CD14-positive monocyte (primary cell): ENCODE results near the gene MEX3C. TPM values are rescaled to one million over a fixed set of nuclear protein-coding genes. Genes with fewer than 3 reads are reported as not detected.

Source experiments
- DNase-seq, 3 donors: peaks; one replicate each; pipeline ENCODE4 v3.0.0-alpha.2; 2011 to 2022
- H2AFZ ChIP-seq: 2 replicates; pipeline ENCODE4 v1.6.0; 2012; ENCODE audit warnings: mild to moderate bottlenecking, low read depth, low read length, inconsistent platforms; ENCODE audit not compliant: insufficient read depth, poor library complexity, severe bottlenecking
- H3K27ac ChIP-seq, 2 donors: 1 replicate in 1 of 2; 2 replicates in 1 of 2; pipeline ENCODE4 v1.5.1; 2012 to 2013; ENCODE audit warnings: low read length in 2 of 2, control low read depth in 1 of 2, inconsistent platforms in 1 of 2, low read depth in 1 of 2, mild to moderate bottlenecking in 1 of 2
- H3K27me3 ChIP-seq, 2 donors: one replicate each; pipeline versions ENCODE4 v1.6.0 to v1.6.1; 2011 to 2013; ENCODE audit warnings: low read length in 2 of 2; ENCODE audit not compliant: control insufficient read depth in 2 of 2, insufficient read depth in 2 of 2
- H3K36me3 ChIP-seq, 2 donors: replicated peaks in 1 of 2; 1 replicate in 1 of 2; 2 replicates in 1 of 2; pipeline versions ENCODE4 v1.5.1 to v1.6.1; 2012 to 2013; ENCODE audit warnings: low read length in 2 of 2, control low read depth in 1 of 2, inconsistent platforms in 1 of 2, mild to moderate bottlenecking in 1 of 2; ENCODE audit not compliant: insufficient read depth in 2 of 2, control insufficient read depth in 1 of 2
- H3K4me1 ChIP-seq, 2 donors: 1 replicate in 1 of 2; 2 replicates in 1 of 2; pipeline versions ENCODE4 v1.5.1 to v1.6.1; 2012 to 2013; ENCODE audit warnings: low read length in 2 of 2, control low read depth in 1 of 2, inconsistent platforms in 1 of 2, mild to moderate bottlenecking in 1 of 2, moderate library complexity in 1 of 2; ENCODE audit not compliant: insufficient read depth in 2 of 2, control insufficient read depth in 1 of 2
- H3K4me2 ChIP-seq: replicated peaks from 2 replicates; pipeline ENCODE3; 2012; ENCODE audit warnings: low read length, moderate library complexity, mild to moderate bottlenecking; ENCODE audit not compliant: poor library complexity, severe bottlenecking; ENCODE audit errors: extremely low read depth
- H3K4me3 ChIP-seq, 3 experiments: fragments of 200-600 bp in 1 of 3; sonication (generic) in 1 of 3; replicated peaks in 1 of 3; 1 replicate in 2 of 3; 2 replicates in 1 of 3; pipeline ENCODE4 v1.5.1; 2011 to 2013; ENCODE audit warnings: low read length in 3 of 3, mild to moderate bottlenecking in 3 of 3, control low read depth in 2 of 3, low read depth in 2 of 3, inconsistent platforms in 1 of 3, moderate library complexity in 1 of 3
- H3K79me2 ChIP-seq: 2 replicates; pipeline ENCODE4 v1.6.0; 2012; ENCODE audit warnings: mild to moderate bottlenecking, control low read depth, inconsistent platforms, low read length, moderate library complexity; ENCODE audit not compliant: insufficient read depth
- H3K9ac ChIP-seq: 2 replicates; pipeline ENCODE4 v1.6.0; 2017; ENCODE audit warnings: low read length, mild to moderate bottlenecking; ENCODE audit not compliant: insufficient read depth, poor library complexity, severe bottlenecking
- H3K9me3 ChIP-seq, 2 donors: replicated peaks in 1 of 2; 1 replicate in 1 of 2; 2 replicates in 1 of 2; pipeline versions ENCODE4 v1.5.1 to v1.6.1; 2012 to 2013; ENCODE audit warnings: low read length in 2 of 2, control low read depth in 1 of 2; ENCODE audit not compliant: control insufficient read depth in 1 of 2, insufficient read depth in 1 of 2
- H4K20me1 ChIP-seq: 2 replicates; pipeline ENCODE4 v1.6.0; 2012; ENCODE audit warnings: mild to moderate bottlenecking, low read length, control low read depth, moderate library complexity; ENCODE audit not compliant: insufficient read depth
- H3K27ac Mint-ChIP-seq, 7 donors: one replicate each; pipeline ENCODE4 v1.8.0; 2020; ENCODE audit warnings: mild to moderate bottlenecking in 7 of 7, mixed read lengths in 7 of 7, moderate library complexity in 6 of 7, inconsistent platforms in 2 of 7
- H3K27me3 Mint-ChIP-seq, 3 donors: one replicate each; pipeline ENCODE4 v1.8.0; 2021 to 2022; ENCODE audit warnings: low read depth in 3 of 3, mild to moderate bottlenecking in 3 of 3, mixed read lengths in 3 of 3, moderate library complexity in 3 of 3, inconsistent platforms in 1 of 3
- H3K36me3 Mint-ChIP-seq, 2 donors: one replicate each; pipeline ENCODE4 v1.8.0; 2020; ENCODE audit warnings: mixed read lengths in 2 of 2, inconsistent platforms in 1 of 2, mild to moderate bottlenecking in 1 of 2
- H3K4me1 Mint-ChIP-seq: one replicate; pipeline ENCODE4 v1.8.0; 2020; ENCODE audit warnings: mild to moderate bottlenecking, mixed read lengths
- H3K4me3 Mint-ChIP-seq, 2 donors: one replicate each; pipeline ENCODE4 v1.8.0; 2020; ENCODE audit warnings: mild to moderate bottlenecking in 2 of 2, mixed read lengths in 2 of 2, moderate library complexity in 1 of 2
- H3K9me3 Mint-ChIP-seq, 7 donors: one replicate each; pipeline ENCODE4 v1.8.0; 2020 to 2022; ENCODE audit warnings: mixed read lengths in 7 of 7, mild to moderate bottlenecking in 6 of 7, moderate library complexity in 6 of 7, inconsistent platforms in 2 of 7
- WGBS: methylation state at CpG from one replicate; pipeline ENCODE4 v1.1.5; 2013; ENCODE audit warnings: missing lambda C conversion rate; ENCODE audit not compliant: insufficient coverage; 5-methylcytosine and 5-hydroxymethylcytosine counted together
- intact Hi-C, 2 donors: fragments of 100-400 bp; cut with micrococcal nuclease; formaldehyde crosslinking; loops; one replicate each; pipeline versions ENCODE4 v1.15.0 to v1.15.1; 2023
- polyA plus RNA-seq, 3 donors: library from polyadenylated mRNA; depleted of rRNA in 1 of 3; unstranded in 2 of 3; stranded (reverse) in 1 of 3; fragments of 300-500 nt in 2 of 3; fragments of >200 nt in 1 of 3; fragmentation: Illumina TruSeq in 2 of 3; gene quantifications; 1 replicate in 2 of 3; 2 replicates in 1 of 3; pipeline ENCODE4 v1.2.3, GENCODE V29; 2012 to 2021
- TF ChIP-seq, protein P1 (sequence below): fragments of 200-600 bp; IDR thresholded peaks from one replicate; pipeline ENCODE4 v1.8.0; 2022; ENCODE audit warnings: antibody characterized with exemption, mild to moderate bottlenecking

MEX3C gene
- polyA plus RNA-seq, 3 donors, result 2.3 to 41.3 (median 5.2) TPM

DNA sequence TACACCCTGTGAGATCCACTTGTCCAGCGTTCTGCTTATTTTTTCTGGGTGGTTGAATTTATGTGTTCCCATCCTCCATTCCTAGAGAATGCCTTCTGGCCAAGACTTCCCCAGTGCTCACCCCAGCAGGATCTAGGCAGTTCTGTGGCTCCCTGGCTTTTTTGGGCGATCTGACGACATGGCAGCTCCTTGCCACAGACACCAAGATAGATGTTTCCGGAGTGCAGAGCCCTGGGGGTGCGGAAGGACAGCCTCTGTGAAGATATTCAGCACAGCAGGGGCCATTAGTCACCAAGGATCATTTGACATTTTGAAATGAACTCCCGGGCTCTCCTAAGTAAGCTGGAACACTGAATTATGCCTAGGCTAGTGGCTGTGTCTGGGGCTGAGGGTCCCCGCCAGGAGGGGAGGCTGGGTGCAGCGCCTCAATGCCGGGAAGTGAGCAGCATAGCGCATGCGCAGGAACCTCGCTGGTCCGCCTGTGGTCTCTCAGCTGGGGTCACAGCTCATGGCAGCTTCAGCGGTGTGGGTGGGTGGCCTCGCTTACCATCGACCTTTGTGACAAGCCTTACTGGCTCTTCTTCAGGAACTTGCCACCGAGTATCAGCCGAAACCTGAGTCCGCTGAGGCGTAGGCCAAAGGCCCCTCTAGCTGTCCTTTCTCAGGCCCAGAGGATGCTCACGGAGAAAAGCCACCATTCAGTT, 60.3 kb downstream of the MEX3C start:
- no peaks in the 10 kb centered on the region for H4K20me1 ChIP-seq
- no peaks in the 10 kb centered on the region for H3K4me1 ChIP-seq
- H2AFZ ChIP-seq, result no peak overlapping the region
- no peaks in the 10 kb centered on the region for H3K4me1 Mint-ChIP-seq
- WGBS, result 92% methylated on average over 20 of the region's 21 CpGs
- peaks cover 0 to 4% (median 2%) of the 10 kb centered on the region in 3 donors for H3K27me3 Mint-ChIP-seq
- H3K36me3 ChIP-seq, result no peaks in the 10 kb centered on the region
- H3K79me2 ChIP-seq, result no peaks in the 10 kb centered on the region
- no peaks in the 10 kb centered on the region for H3K36me3 Mint-ChIP-seq
- H3K27me3 ChIP-seq, result no peaks in the 10 kb centered on the region
- H3K9me3 ChIP-seq, result no peaks in the 10 kb centered on the region
- H3K9ac ChIP-seq, result no peak overlapping the region
- H3K27ac Mint-ChIP-seq, result no peak overlapping the region
- no peak overlapping the region for H3K4me3 ChIP-seq
- DNase-seq, result no peak
- H3K4me2 ChIP-seq, result no peak overlapping the region
- H3K27ac ChIP-seq, result no peak overlapping the region
- H3K4me3 Mint-ChIP-seq, result no peak overlapping the region
- intact Hi-C loops, result no loop called here
- TF ChIP-seq, protein P1, sequence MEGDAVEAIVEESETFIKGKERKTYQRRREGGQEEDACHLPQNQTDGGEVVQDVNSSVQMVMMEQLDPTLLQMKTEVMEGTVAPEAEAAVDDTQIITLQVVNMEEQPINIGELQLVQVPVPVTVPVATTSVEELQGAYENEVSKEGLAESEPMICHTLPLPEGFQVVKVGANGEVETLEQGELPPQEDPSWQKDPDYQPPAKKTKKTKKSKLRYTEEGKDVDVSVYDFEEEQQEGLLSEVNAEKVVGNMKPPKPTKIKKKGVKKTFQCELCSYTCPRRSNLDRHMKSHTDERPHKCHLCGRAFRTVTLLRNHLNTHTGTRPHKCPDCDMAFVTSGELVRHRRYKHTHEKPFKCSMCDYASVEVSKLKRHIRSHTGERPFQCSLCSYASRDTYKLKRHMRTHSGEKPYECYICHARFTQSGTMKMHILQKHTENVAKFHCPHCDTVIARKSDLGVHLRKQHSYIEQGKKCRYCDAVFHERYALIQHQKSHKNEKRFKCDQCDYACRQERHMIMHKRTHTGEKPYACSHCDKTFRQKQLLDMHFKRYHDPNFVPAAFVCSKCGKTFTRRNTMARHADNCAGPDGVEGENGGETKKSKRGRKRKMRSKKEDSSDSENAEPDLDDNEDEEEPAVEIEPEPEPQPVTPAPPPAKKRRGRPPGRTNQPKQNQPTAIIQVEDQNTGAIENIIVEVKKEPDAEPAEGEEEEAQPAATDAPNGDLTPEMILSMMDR, result no peak
- H3K9me3 Mint-ChIP-seq, result peaks cover 0 to 3% (median 0%) of the 10 kb centered on the region in 7 donors

DNA sequence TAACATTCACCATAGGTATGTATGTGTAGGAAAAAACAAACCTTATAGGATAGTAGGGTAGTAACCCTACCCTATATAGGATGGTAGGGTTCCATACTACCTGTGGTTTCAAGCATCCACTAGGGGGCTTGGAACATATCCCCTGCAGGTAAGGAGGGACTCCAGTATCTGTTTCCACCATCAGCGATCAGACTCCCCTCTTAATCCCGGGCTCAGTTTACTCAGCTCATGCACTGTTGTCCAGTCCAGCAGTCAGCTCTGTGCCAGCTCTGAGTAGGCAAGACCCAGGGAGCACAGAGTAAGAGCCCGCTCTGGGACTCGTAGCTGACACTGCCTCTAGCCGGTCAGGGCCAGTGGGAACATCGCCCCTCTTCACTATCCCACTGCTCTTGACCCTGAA, 61.7 kb downstream of the MEX3C start:
- H3K36me3 Mint-ChIP-seq, result no peaks in the 10 kb centered on the region
- DNase-seq, result no peak
- Histone ChIP-seq H3K36me3 (no peaks in the 10 kb centered on the region), H2AFZ (no peak overlapping the region), H3K9me3 (no peaks in the 10 kb centered on the region), H3K79me2 (no peaks in the 10 kb centered on the region), H3K9ac (no peak overlapping the region), H3K27ac (no peak overlapping the region), H3K4me3 (no peak overlapping the region), H4K20me1 (no peaks in the 10 kb centered on the region), H3K4me1 (no peaks in the 10 kb centered on the region), H3K27me3 (no peaks in the 10 kb centered on the region), H3K4me2 (no peak overlapping the region)
- no peaks in the 10 kb centered on the region for H3K4me1 Mint-ChIP-seq
- H3K27ac Mint-ChIP-seq, result no peak overlapping the region
- H3K27me3 Mint-ChIP-seq, result peaks cover 0 to 4% (median 1%) of the 10 kb centered on the region in 3 donors
- no peak overlapping the region for H3K4me3 Mint-ChIP-seq
- WGBS, result 50% methylated on average over 2 of the region's 6 CpGs
- peaks cover 0 to 1% (median 0%) of the 10 kb centered on the region in 7 donors for H3K9me3 Mint-ChIP-seq
- intact Hi-C loops, result no loop called here
- TF ChIP-seq, protein P1, result no peak
